NOMO-1 treated with DMSO at 0.1 percent for 48 hours (cell line): ENCODE measurements around the gene ILK.

ENCODE experiments used
- DNase-seq: peaks from one replicate; lab custom pipeline; 2025; ENCODE audit not compliant: unreplicated experiment; lab: John Stamatoyannopoulos, UW

The ILK gene

DNA sequence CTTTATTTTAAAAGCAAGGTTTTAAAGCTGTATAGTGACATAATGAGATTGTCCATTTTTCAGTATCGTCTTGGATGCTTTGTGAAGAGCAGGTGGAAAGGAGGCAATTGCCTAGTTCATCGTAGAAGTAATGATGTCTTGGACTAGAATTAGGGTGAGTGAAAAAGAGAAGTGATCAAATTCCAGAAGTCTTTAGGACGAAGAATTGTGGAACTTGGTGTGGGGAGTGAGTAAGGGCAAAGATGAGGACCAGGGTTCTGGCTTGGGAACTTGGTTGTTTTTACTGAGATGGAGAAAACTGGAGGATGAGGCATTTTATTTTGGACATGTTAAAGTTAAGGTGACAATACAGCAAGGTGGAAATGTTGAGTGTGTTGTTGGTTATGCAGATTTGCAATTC lies 1.2 kb downstream of the ILK start:
- DNase-seq: peak; percentile 1

DNA sequence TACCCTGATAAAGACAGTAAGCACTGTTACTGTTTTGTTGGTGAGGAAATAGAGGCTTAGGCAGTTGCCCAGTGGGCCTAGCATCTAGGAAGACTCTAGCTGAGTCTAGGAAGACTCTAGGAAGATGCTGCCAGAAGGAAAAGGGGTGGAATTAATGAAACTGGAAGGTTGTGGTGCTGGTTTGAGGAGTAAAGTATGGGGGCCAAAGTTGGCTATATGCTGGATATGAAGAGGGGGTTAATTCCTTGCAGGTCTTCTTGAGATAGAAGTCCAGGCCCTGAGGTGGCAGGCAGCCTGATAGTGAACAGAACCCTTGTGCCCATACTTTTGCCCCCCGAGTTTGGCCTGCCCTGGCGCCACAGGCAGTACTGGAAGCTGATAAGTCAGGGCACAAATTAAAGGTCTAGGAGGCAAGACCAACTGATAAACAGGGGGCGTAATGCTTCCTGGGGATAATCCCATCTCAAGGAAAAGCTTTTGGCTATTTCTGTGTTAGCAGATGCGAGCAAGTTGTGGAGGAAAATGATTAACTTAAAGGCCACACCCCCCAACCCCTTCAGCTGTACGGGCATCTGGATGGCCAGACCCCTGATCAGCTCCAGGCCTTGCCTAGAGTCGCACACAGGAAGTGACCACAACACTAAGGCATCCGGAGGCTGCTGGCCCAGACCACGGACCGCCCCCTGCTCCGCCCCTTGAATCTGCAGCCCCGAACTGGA lies 3.1 kb downstream of the ILK start:
- DNase-seq: peak; percentile 56

DNA sequence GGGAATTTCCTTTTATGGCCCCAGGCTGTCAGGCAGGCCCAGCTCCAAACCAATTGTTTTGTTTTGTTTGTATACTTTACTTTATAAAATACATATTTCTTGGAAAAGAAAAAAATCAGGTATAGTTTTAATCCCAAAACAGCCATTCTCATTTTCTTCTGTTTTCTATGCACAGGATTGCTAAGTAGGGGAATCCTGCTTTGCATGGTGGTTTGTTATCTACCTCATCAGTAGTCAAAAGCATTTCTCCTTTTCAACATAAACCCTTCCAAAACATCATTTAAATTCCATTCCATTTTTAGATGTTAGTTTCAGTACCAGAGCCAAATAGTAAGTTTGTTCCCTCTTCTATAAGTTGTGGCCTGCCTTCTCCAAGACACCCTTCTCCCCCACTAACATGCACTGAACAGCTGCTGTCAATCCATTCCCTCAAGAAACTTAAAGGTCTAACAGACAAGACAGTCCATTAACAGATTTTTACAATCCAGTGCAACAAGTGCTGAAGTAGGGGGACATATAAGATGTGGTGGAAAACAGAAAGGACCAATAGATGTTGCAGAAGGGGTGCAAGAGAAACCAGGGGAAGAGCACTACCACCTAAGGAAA lies 3.7 kb downstream of the ILK start:
- no peak for DNase-seq

DNA sequence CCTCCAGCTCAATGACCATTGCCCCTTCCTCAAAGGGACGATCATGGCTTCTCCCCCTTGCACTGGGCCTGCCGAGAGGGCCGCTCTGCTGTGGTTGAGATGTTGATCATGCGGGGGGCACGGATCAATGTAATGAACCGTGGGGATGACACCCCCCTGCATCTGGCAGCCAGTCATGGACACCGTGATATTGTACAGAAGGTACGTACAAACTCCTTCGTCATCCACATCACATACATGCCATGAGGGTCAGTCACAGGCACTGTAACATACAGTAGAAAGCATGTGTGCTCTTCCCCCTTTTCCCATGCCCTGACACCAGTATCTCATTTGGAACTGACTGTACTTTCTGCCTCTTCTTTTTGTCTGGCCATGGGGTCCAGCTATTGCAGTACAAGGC lies 4.4 kb downstream of the ILK start:
- DNase-seq: no peak

DNA sequence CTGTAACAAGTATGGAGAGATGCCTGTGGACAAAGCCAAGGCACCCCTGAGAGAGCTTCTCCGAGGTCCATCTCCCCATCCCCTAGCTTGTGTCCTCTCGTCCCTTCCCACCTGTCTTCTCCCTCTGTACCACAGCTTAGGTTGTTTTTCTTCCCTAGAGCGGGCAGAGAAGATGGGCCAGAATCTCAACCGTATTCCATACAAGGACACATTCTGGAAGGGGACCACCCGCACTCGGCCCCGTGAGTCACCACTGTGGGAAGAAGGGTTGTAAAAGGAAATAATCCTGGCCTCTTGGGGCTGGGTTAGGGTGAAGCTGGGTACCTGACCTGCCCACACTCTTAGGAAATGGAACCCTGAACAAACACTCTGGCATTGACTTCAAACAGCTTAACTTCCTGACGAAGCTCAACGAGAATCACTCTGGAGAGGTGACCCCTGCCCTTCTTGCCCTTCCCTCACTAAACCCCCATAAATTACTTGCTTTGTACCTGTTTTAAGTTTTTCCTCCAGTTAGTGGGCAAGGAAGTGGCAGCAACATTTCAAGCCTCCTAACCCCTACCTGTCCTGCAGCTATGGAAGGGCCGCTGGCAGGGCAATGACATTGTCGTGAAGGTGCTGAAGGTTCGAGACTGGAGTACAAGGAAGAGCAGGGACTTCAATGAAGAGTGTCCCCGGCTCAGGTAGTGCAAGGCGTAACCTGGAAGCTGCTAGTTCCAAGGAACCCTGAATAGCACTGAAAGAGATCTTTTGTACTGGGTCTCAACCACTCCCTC lies 5.3 kb downstream of the ILK start:
- no peak for DNase-seq

DNA sequence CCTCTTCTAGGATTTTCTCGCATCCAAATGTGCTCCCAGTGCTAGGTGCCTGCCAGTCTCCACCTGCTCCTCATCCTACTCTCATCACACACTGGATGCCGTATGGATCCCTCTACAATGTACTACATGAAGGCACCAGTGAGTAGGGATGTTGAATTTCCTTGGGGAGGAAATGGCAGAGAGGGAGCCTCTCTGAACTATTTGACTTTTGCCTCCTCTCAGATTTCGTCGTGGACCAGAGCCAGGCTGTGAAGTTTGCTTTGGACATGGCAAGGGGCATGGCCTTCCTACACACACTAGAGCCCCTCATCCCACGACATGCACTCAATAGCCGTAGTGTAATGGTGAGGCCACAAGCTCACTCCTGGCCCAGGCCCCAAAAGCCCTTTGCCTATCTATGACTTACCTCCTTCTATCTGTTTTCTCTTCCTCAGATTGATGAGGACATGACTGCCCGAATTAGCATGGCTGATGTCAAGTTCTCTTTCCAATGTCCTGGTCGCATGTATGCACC lies 6.0 kb downstream of the ILK start:
- DNase-seq: no peak

DNA sequence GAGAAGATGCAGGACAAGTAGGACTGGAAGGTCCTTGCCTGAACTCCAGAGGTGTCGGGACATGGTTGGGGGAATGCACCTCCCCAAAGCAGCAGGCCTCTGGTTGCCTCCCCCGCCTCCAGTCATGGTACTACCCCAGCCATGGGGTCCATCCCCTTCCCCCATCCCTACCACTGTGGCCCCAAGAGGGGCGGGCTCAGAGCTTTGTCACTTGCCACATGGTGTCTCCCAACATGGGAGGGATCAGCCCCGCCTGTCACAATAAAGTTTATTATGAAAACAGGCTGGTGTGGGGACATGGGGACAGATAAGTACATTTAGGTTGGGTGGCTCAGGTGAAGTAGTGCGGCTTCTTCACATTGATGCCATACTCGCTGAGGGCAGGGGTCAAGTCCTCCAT lies 7.0 kb downstream of the ILK start:
- DNase-seq: no peak

DNA sequence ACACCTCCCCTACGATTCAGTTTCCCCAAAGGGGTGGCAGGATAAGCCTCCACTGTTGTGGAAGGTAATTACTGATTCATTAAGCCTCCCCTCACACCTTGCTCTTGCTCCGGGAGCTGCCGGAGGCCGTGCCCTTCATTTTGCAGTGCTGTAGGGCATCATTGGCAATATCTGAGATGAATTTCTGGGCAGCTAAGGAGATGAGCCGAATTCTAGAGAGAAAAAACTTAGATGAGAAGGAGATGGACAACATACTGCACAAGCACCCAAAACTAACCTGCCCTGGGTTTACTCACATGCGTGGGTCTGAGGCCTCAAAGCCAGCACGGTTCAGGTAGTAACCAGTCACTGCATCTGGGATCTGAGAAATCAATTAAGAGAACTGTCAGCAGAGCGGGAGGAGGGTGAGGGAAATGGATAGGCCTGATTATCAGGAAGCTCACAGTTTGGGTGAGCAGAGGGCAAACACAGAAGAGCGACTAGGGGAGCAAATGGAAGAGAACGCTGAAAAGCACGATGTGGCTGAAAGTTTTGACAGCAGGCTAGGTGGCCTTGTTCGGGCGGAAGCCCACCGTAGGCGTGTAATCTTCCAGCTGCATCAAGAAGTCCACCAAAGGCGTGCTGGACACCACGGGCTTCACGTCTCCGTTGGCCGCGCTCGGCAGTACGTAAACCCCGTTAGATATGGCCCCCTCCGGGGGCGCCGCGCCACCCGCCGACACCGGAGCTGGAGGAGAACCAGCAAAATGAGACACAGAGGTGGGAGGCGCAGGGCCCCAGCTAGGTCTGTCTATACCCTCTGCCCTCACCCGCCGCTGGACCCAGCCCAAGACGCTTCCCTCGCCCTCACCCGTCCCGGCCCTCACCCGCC lies 7.8 kb downstream of the ILK start:
- peak; percentile 7 for DNase-seq

DNA sequence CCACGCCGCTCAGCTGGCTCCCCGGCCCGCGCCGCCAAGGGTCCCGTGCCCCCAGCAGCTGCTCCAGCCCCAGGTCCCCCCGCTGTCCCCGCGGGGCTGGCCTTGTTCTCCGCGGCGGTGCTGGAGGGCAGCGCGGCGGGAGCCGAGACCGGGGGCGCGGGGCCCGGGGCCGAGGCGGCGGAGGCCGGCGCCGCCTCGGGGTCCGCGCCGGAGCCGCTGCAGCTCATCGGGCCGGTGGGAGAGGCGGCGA lies 8.3 kb downstream of the ILK start:
- DNase-seq: no peak

DNA sequence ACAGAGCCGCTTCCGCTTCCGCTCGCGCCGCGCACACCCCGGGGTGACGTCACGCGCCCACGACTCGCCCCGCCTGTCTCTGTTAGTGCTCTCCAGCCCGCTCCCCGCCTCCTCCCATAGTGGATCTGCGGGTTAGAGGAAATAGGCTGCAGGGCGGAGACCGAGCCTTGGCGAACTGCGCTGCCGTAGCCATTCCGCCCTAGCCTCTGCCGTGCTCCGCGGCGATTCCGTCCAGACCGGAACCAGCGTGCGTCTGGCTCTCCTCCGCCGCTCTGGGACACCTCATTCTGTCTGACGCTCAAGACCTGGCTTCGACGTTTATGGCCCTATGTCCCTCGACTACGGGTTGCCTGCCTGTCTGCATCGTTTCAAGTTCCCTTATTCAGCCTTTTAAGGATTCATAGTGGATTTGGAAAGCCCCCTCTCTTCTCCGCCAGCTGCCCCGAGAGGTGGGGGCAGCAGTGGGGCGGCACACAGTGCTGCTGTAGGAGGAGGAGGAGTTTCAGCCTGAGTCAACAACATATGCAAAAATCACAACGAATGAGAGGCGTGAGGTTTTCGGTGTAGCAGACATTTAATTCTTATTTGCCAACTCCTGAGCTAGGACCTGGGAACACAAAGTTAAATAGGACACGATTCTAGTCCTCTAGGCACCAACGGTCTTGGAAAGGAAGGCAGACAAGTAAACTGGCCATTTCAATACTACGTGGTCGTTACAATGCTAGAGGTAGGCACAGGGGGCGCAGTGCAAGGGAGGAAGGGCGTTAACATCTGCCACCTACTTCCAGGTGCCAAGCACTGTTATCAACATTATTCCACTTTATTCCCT lies 8.9 kb downstream of the ILK start, which contains the start of gene TAF10:
Gene TAF10 (minus strand): TSS at position 4 of the 829 bp plus-strand sequence. CDS start 27 bp downstream, outside the sequence.
- DNase-seq: peak; percentile 96

DNA sequence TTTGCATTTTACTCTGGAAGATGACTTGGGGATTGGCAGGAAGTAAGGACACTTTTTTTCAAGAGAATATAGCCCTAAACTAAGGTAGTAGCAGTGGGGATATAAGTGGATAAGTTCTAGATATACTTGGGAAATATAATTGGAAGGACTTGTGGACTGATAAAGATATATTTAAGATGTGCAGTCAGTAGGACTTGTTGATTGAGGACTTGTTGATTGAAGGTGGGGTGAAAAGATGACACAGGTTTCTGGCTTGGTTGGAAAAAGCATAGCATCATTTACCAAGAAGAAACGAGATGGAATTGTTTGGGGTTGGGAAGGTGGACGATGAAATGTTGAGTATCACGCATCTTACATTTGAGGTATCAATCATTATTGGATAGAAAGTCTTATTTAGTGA lies 9.9 kb downstream of the ILK start:
- no peak for DNase-seq

DNA sequence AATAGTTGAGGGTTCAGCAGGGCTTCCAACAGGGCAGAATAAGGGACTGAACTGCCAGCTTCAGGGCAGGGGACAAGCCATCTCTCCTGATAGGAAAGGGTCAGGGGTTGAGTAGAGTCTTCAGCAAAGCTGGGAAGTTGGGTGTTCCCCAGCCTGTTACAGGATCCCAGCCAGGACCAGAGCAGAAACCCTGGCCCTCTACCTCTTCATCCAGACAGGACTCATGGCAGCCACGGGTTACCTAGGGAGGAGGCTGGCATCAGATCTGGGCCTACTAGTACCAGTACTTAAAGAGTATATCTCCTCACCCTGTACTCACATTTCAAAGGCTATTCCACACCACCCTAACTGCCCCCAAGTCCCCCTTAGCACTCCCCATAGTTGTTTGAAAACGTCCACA lies 10.9 kb downstream of the ILK start:
- no peak for DNase-seq

DNA sequence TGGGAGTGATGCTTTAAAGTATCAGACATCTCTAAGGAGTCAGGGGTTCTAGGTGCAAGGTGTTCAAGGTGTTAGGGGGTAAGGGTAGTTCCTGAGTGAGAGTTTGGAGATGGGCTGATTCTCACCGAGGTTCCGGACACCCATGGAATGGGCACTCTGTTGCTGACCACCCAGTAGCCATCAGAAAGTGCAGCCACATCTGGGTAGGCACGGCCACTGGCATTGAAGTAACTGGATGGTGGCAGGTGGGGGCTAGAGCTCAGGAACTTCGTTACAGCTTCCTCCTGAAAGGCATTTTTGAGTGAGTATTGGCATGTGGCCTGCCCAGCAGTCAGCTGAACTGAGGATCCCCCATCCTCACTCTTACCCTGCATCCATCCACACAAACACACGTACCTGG lies 11.5 kb downstream of the ILK start:
- DNase-seq: no peak

DNA sequence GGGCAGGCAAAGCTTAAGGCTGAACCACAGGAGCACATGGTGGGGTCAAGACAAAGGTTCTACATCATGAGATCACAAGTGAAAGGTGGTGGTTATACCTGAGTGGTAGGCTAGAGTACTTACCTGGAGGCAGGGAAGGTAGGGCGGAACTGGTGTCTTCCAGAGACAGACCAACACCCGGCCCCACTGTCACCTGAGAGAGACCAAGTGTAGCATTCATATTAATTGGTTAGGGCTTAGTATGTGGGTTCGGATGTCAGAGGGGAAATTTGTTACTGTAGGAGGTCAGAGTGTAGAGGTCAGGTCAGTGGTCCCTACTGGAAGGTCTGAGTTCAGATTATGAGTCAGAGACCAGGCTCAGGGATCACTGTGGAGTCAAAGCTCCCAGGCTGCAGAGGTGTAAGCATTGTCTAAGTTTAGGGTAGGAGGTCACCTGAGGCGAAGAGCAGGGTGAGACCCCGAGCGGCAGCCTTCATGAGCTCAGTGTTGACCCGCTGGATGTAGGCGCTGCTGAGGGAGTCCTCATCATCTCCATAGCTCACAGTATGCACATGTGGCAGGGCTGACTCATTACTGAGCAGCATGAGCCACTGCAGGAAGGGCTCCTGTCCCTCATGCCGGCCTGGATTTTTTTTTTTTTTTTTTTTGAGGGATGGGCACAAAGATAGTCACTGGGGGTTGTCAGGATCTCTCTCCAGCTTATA lies 12.5 kb downstream of the ILK start:
- no peak for DNase-seq

DNA sequence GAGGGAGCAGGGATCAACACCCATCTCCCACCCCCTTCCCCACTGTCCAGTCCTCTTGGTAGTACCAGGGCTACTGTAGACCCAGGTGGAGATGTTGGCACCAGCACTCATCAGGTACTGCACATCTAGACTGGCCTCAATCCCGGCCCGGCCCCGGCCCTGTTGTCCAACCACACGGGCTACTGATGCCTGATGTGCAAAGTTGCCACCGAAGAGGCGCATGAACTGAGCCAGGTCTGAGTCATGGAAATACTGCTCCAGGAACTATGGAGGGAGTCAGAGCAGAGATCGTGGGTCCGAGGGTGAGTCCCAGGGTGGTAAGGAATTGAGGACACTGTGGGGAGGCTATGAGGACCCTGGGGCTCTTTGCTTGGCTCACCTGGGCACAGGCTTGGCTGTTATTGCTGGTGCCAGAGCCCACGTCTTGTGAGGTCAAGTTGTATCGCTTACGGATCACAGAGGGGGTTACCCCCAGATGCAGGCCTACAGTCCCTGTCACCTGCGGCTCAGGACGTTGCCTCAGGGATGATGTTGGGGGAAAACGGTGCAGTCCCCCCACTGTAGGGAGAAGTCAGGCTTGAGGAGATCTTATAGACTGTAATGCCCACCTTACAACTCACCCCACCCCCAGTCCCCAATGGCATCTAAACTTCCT lies 13.1 kb downstream of the ILK start:
- DNase-seq: no peak

DNA sequence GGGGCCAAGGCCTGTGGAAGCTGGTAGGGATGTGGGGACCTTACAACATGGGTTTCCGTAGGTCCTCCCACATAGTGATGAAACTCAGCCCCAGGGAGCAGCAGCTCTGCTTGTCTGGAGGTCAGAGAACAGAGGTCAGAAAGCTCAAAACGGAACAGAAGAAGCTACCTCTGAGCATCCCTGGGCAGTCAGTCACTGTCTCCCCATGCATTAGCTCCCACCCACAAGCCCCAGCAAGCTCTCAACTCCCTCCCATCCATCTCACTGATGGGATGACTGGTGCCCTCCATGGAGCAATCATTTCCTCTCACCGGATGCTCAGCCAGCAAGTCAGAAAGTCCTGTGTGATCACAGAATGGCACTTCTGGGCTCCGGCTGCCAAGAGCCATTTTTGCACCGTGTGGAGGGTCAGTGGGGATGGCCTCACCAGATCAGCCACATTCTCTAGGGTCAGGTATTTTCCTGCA lies 13.8 kb downstream of the ILK start:
- DNase-seq: peak; percentile 3

DNA sequence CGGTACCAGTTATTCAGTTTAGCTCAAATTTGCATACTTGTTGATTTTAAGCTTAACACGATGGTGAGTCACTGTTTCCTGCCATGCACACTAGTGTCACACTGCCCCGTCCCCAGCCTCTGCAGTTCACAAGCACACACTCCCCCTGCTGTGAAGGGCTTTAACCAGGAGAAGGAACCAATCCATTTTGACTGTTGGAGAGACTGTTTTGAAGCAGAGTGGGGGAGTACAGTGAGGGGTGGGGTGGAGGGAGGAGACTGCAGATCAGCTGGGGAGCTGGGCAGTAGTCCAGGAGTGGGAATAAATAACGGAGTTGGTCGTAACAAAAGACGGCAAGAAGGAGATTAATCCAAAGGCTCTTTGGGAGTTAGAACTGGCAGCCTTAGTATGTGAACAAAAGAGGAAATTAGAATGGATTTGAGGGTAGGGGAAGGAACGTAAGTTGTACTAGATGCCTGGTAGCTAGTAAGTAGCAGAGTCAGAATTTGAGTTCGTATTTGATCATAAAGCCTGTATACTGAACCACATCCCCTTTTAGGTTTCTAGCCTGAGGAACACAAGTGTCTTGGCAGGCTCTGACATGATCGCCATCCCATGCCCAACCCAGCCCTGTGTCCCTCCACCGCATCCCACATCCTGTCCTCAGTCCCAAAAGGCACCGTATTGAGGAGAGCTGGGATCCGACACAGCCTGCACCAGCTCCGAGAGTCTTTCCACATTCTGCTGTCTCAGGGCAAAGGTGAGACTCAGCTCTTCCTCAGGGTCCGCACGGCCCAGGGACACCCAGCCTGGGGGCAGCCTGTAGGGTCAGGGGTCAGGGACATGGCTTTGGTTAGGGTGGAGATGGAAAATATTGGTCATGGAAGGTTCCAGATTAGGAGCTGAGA lies 14.8 kb downstream of the ILK start:
- DNase-seq: peak; percentile 66
